ENCODE results near the gene USP13.

The USP13 gene

GRCh38 chr3:179788996-179789395, 136.2 kb downstream of the USP13 start:
- Histone ChIP-seq H4K20me1 (ENCODE audit: insufficient read depth, low read length) (no peaks in the 10 kb centered on the region), H2AFZ (ENCODE audit: low read depth, low read length) (no peak overlapping the region), H3K4me1 (ENCODE audit: low read length) (no peaks in the 10 kb centered on the region), H3K27ac (ENCODE audit: low read length) (no peak overlapping the region), H3K36me3 (replicated peaks; ENCODE audit: low read depth, low read length) (peaks cover 9% of the 10 kb centered on the region), H3K9ac (ENCODE audit: low read length) (no peak overlapping the region), H3K27me3 (ENCODE audit: low read depth, low read length) (no peaks in the 10 kb centered on the region), H3K4me2 (ENCODE audit: low read length) (no peak overlapping the region), H3K4me3 (ENCODE audit: low read length) (no peak overlapping the region), H3K79me2 (ENCODE audit: low read length) (no peaks in the 10 kb centered on the region), H3K9me3 (ENCODE audit: insufficient read depth, low read length) (no peaks in the 10 kb centered on the region)
- no peak for TF ChIP-seq CTCF (IDR thresholded peaks at IDR 0.05; ENCODE audit: low read depth, low read length)
- TF ChIP-seq EZH2phosphoT487 (IDR thresholded peaks at IDR 0.05; ENCODE audit: low read depth): no peak

- Histone ChIP-seq H3K4me2 (ENCODE audit: low read length) (no peak overlapping the region), H3K36me3 (replicated peaks; ENCODE audit: low read depth, low read length) (no peaks in the 10 kb centered on the region), H3K27ac (ENCODE audit: low read length) (no peak overlapping the region), H3K4me1 (ENCODE audit: low read length) (no peaks in the 10 kb centered on the region), H3K27me3 (ENCODE audit: low read depth, low read length) (no peaks in the 10 kb centered on the region), H4K20me1 (ENCODE audit: insufficient read depth, low read length) (no peaks in the 10 kb centered on the region), H3K4me3 (ENCODE audit: low read length) (no peak overlapping the region), H3K9me3 (ENCODE audit: insufficient read depth, low read length) (no peaks in the 10 kb centered on the region), H3K79me2 (ENCODE audit: low read length) (no peaks in the 10 kb centered on the region), H3K9ac (ENCODE audit: low read length) (no peak overlapping the region), H2AFZ (ENCODE audit: low read depth, low read length) (no peak overlapping the region)
- TF ChIP-seq EZH2phosphoT487 (IDR thresholded peaks at IDR 0.05; ENCODE audit: low read depth): no peak
- no peak for TF ChIP-seq CTCF (IDR thresholded peaks at IDR 0.05; ENCODE audit: low read depth, low read length)
Measured at GRCh38 chr3:179791793-179792192, 139.0 kb downstream of the USP13 start.

GRCh38 chr3:179794355-179794754, 141.5 kb downstream of the USP13 start:
- no peaks in the 10 kb centered on the region for H3K79me2 ChIP-seq (ENCODE audit: low read length)
- no peaks in the 10 kb centered on the region for H3K4me1 ChIP-seq (ENCODE audit: low read length)
- no peaks in the 10 kb centered on the region for H3K27me3 ChIP-seq (ENCODE audit: low read depth, low read length)
- H3K4me3 ChIP-seq (ENCODE audit: low read length): no peak overlapping the region
- H3K9ac ChIP-seq (ENCODE audit: low read length): no peak overlapping the region
- H4K20me1 ChIP-seq (ENCODE audit: insufficient read depth, low read length): no peaks in the 10 kb centered on the region
- no peak overlapping the region for H3K4me2 ChIP-seq (ENCODE audit: low read length)
- no peak overlapping the region for H3K27ac ChIP-seq (ENCODE audit: low read length)
- H3K9me3 ChIP-seq (ENCODE audit: insufficient read depth, low read length): no peaks in the 10 kb centered on the region
- no peaks in the 10 kb centered on the region for H3K36me3 ChIP-seq (replicated peaks; ENCODE audit: low read depth, low read length)
- no peak overlapping the region for H2AFZ ChIP-seq (ENCODE audit: low read depth, low read length)
- TF ChIP-seq CTCF (IDR thresholded peaks at IDR 0.05; ENCODE audit: low read depth, low read length): no peak
- TF ChIP-seq EZH2phosphoT487 (IDR thresholded peaks at IDR 0.05; ENCODE audit: low read depth): no peak

GRCh38 chr3:179796421-179796820, 143.6 kb downstream of the USP13 start:
- Histone ChIP-seq H3K36me3 (replicated peaks; ENCODE audit: low read depth, low read length) (no peaks in the 10 kb centered on the region), H2AFZ (ENCODE audit: low read depth, low read length) (no peak overlapping the region), H3K9me3 (ENCODE audit: insufficient read depth, low read length) (no peaks in the 10 kb centered on the region), H4K20me1 (ENCODE audit: insufficient read depth, low read length) (no peaks in the 10 kb centered on the region), H3K4me2 (ENCODE audit: low read length) (no peak overlapping the region), H3K9ac (ENCODE audit: low read length) (no peak overlapping the region), H3K27ac (ENCODE audit: low read length) (no peak overlapping the region), H3K4me3 (ENCODE audit: low read length) (no peak overlapping the region), H3K79me2 (ENCODE audit: low read length) (no peaks in the 10 kb centered on the region), H3K27me3 (ENCODE audit: low read depth, low read length) (no peaks in the 10 kb centered on the region), H3K4me1 (ENCODE audit: low read length) (no peaks in the 10 kb centered on the region)
- TF ChIP-seq CTCF (IDR thresholded peaks at IDR 0.05; ENCODE audit: low read depth, low read length) (no peak), EZH2phosphoT487 (IDR thresholded peaks at IDR 0.05; ENCODE audit: low read depth) (no peak)

Measured in OCI-LY3 (cell line).